RWPE2 (cell line): Measurements from ENCODE around the gene DOP1B.

Source experiments
- ATAC-seq: fragments of 200-7000 bp; cut with Tn5 transposase; 3 replicates; pipeline ENCODE4 v1.9.1; 2021; ENCODE audit warnings: low read depth
- DNase-seq: peaks from one replicate; pipeline ENCODE4 v3.0.0-alpha.2; 2020; ENCODE audit warnings: low spot score
- H3K27ac ChIP-seq: fragments of 450-650 bp; 2 replicates; pipeline ENCODE4 v1.5.1; 2017; ENCODE audit warnings: mild to moderate bottlenecking; ENCODE audit not compliant: poor library complexity, severe bottlenecking
- H3K27me3 ChIP-seq: fragments of 250-450 bp; sonication (Bioruptor Pico); 2 replicates; pipeline ENCODE4 v1.5.1; 2021; ENCODE audit warnings: mild to moderate bottlenecking, moderate library complexity; ENCODE audit not compliant: insufficient read depth, poor library complexity, severe bottlenecking
- H3K36me3 ChIP-seq: fragments of 250-450 bp; sonication (Bioruptor Pico); 2 replicates; pipeline ENCODE4 v1.5.1; 2020; ENCODE audit warnings: low read depth, mild to moderate bottlenecking, moderate library complexity
- H3K4me1 ChIP-seq: fragments of 250-450 bp; sonication (Bioruptor Pico); 2 replicates; pipeline ENCODE4 v1.5.1; 2021; ENCODE audit warnings: mild to moderate bottlenecking, moderate library complexity; ENCODE audit not compliant: insufficient read depth, poor library complexity, severe bottlenecking
- H3K4me3 ChIP-seq: fragments of 250-450 bp; sonication (Bioruptor Pico); 2 replicates; pipeline ENCODE4 v1.5.1; 2021; ENCODE audit warnings: mild to moderate bottlenecking, moderate library complexity; ENCODE audit not compliant: severe bottlenecking
- H3K9me3 ChIP-seq: fragments of 250-450 bp; sonication (Bioruptor Pico); 2 replicates; pipeline ENCODE4 v1.5.1; 2021; ENCODE audit warnings: mild to moderate bottlenecking, moderate library complexity; ENCODE audit not compliant: severe bottlenecking
- TF ChIP-seq, protein P1 (sequence below): fragments of 450-650 bp; IDR thresholded peaks from one replicate; pipeline ENCODE4 v1.5.1; 2017; ENCODE audit warnings: mild to moderate bottlenecking, moderate library complexity; ENCODE audit not compliant: poor library complexity, severe bottlenecking

Gene DOP1B

DNA sequence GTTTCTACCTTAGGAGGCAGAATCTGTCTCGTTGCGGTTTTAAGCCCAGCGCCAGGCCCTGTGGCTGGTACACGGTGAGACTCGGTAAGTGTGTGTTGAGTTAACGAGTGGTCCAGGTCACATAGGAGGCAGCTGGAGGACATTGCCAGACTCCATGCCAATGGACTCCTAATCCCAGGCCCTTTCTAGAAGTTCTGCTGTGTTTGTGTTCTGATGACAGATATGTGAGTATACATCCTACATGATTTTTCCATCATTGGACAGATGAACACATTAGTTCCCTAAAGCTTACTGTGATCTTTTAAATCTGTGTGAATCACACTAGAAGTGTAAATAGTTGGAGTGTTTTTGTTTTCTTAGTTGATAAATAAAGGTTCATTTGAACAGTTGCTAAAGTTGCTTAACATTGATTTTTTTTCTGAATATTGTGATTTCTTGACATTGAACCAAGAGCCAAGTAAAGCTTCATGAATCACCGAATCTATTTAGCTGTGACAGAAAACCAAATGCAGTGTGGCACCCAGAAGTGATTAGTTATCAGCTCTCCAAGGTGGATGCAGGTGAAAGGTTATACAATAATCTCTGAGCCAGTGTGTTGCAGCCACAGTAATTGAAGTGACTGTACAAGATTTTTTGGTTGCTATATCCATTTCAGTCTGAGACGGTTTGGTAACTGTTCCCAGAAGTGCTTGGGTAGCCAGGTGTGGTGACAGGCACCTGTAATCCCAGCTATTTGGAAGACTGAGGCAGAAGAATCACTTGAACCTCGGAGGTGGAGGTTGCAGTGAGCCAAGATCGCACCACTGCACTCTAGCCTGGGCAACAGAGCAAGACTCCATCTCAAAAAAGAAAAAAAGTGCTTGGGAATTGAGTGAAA, 46.3 kb downstream of the DOP1B start:
- Histone ChIP-seq H3K4me3 (no peak overlapping the region), H3K4me1 (peaks cover 34% of the 10 kb centered on the region), H3K27ac (peak overlapping the region; percentile 53), H3K9me3 (no peaks in the 10 kb centered on the region), H3K27me3 (no peaks in the 10 kb centered on the region), H3K36me3 (no peaks in the 10 kb centered on the region)
- ATAC-seq: peak; percentile 13; the same call in 2 of the 3 replicates
- DNase-seq: no peak
- TF ChIP-seq, protein P1, sequence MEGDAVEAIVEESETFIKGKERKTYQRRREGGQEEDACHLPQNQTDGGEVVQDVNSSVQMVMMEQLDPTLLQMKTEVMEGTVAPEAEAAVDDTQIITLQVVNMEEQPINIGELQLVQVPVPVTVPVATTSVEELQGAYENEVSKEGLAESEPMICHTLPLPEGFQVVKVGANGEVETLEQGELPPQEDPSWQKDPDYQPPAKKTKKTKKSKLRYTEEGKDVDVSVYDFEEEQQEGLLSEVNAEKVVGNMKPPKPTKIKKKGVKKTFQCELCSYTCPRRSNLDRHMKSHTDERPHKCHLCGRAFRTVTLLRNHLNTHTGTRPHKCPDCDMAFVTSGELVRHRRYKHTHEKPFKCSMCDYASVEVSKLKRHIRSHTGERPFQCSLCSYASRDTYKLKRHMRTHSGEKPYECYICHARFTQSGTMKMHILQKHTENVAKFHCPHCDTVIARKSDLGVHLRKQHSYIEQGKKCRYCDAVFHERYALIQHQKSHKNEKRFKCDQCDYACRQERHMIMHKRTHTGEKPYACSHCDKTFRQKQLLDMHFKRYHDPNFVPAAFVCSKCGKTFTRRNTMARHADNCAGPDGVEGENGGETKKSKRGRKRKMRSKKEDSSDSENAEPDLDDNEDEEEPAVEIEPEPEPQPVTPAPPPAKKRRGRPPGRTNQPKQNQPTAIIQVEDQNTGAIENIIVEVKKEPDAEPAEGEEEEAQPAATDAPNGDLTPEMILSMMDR: no peak

DNA sequence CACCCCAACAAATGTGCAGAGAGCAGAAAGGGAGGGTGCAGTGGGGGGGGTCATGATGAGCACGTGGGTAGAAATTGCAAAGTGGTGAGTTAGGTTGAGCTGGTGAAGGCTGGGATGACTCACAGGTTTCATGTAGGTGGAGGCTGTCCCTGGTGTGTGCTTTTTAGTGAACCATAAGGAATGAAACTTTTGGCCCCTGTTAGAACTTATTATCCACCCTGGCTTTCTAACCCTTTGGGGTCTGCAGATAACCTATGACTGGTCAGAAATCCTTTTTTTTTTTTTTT, 46.9 kb downstream of the DOP1B start:
- no peaks in the 10 kb centered on the region for H3K27me3 ChIP-seq
- peak; percentile 95 for ATAC-seq
- no peaks in the 10 kb centered on the region for H3K9me3 ChIP-seq
- no peak overlapping the region for H3K4me3 ChIP-seq
- DNase-seq: peak; percentile 80
- H3K4me1 ChIP-seq: peaks cover 34% of the 10 kb centered on the region
- H3K27ac ChIP-seq: peak overlapping the region; percentile 53
- TF ChIP-seq, protein P1: no peak
- H3K36me3 ChIP-seq: no peaks in the 10 kb centered on the region

DNA sequence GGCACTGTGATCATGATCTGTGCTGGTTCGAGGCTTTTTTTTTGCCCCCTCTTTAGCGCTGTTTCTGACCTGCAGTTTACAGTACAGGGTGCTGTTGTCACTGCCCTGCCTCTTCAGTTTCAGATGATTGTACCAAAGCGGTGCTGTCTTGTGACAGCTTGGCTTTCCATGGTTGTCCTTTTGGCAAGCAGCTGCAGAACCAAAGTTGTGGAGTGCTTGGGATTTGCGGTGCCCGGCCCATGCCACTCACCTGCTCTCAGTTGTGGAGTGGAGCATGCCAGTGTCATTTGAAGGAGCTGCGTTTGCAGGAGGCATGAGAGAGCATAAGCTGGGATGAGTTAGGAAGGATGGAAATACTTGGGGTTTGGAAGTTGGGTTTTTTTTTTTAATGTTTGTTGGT, 48.4 kb downstream of the DOP1B start:
- TF ChIP-seq, protein P1: no peak
- ATAC-seq (no peak), DNase-seq (no peak)
- Histone ChIP-seq H3K27ac (no peak overlapping the region), H3K27me3 (no peaks in the 10 kb centered on the region), H3K4me1 (peaks cover 38% of the 10 kb centered on the region), H3K9me3 (no peaks in the 10 kb centered on the region), H3K4me3 (no peak overlapping the region), H3K36me3 (no peaks in the 10 kb centered on the region)

DNA sequence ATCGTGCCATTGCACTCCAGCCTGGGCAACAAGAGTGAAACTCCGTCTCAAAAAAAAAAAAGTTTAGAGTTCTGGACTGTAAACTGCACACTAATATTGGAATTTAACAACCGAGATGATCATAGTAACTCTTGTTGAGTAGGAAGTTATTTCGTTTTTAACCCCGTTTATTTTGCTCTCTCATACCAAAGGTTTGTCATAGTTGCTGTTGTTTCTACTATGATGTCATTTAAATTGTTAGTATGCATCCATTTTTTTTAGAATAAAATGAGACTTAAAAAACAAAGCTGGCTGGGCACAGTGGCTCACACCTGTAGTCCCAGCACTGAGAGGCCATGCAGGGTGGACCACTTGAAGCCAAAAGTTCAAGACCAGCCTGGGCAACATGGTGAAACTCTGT, 49.3 kb downstream of the DOP1B start:
- Histone ChIP-seq H3K9me3 (no peaks in the 10 kb centered on the region), H3K4me1 (peaks cover 42% of the 10 kb centered on the region), H3K27me3 (no peaks in the 10 kb centered on the region), H3K4me3 (no peak overlapping the region), H3K27ac (no peak overlapping the region), H3K36me3 (no peaks in the 10 kb centered on the region)
- DNase-seq (no peak), ATAC-seq (no peak)
- TF ChIP-seq, protein P1: no peak
